Measurements from ENCODE around the gene WARS2. TPM values are rescaled to one million over a fixed set of nuclear protein-coding genes. Genes with fewer than 3 reads are reported as not detected.
A peak's percentile ranks its signal among the peaks of the same experiment; 100 is the strongest.

The WARS2 gene
- total and polyA plus RNA-seq, 2 of the 8 experiments (the other 6 are each of a cell fraction or from before 2014, with no cell fraction given): 4.3 to 12.9 TPM

GRCh38 chr1:119004129-119004527, 136.3 kb downstream of the WARS2 start:
- no peak overlapping the region for H3K4ac ChIP-seq (replicated peaks; ENCODE audit: insufficient read length, low read depth, low read length)
- H3K27me3 ChIP-seq (replicated peaks in 1 of 4; ENCODE audit: control insufficient read depth in 3 of 4, extremely low read depth in 1 of 4, insufficient read depth in 3 of 4, low read length in 3 of 4): peaks cover 91 to 100% (median 97%) of the 10 kb centered on the region in 4 experiments
- no peak overlapping the region for H4K8ac ChIP-seq (ENCODE audit: extremely low read depth, insufficient read depth, low read length)
- no peak overlapping the region for H4K5ac ChIP-seq (ENCODE audit: insufficient read length, low read depth, low read length)
- no peak overlapping the region for H2BK5ac ChIP-seq (ENCODE audit: low read depth, low read length)
- no peak for FAIRE-seq
- H2BK12ac ChIP-seq (ENCODE audit: low read depth, low read length): no peak overlapping the region
- no peak overlapping the region for H3K9ac ChIP-seq (replicated peaks in 1 of 4; ENCODE audit: extremely low read depth in 1 of 4, low read depth in 3 of 4, low read length in 3 of 4)
- TF ChIP-seq ASH2L (IDR thresholded peaks at IDR 0.05; ENCODE audit: low read length) (no peak), RNF2 (IDR thresholded peaks at IDR 0.05; ENCODE audit: borderline replicate concordance, low read depth, low read length, missing control alignments, poor library complexity, severe bottlenecking) (no peak), BRCA1 (IDR thresholded peaks at IDR 0.05; ENCODE audit: low read depth, low read length) (no peak), GTF2F1 (IDR thresholded peaks at IDR 0.05; ENCODE audit: borderline replicate concordance, low read depth, low read length) (no peak), EZH2 (IDR thresholded peaks at IDR 0.05; ENCODE audit: low read depth, low read length, severe bottlenecking) (peak; percentile 17), HDAC2 (IDR thresholded peaks at IDR 0.05; ENCODE audit: borderline replicate concordance in 1 of 2, low read depth in 2 of 2, low read length in 2 of 2) (no peak), TEAD4 (IDR thresholded peaks at IDR 0.05; ENCODE audit: low read depth, low read length) (no peak)
- no peak overlapping the region for H2BK15ac ChIP-seq (ENCODE audit: low read length)
- no peak overlapping the region for H4K91ac ChIP-seq (replicated peaks; ENCODE audit: insufficient read length, low read length)
- peaks cover 2% of the 10 kb centered on the region; the same call in 1 of the 2 replicates for H3K23me2 ChIP-seq (ENCODE audit: low read depth, low read length)
- H3K79me2 ChIP-seq (ENCODE audit: control insufficient read depth in 1 of 2, insufficient read depth in 2 of 2, low read length in 2 of 2): no peaks in the 10 kb centered on the region
- no peak overlapping the region for H2AFZ ChIP-seq (ENCODE audit: low read length)
- ChIA-PET CTCF (ENCODE audit: partially characterized antibody) (interaction anchor here (0.6 to 5.9 kb wide), 8 partner anchors 11 to 781 kb away, joined by 3 to 35 read pairs (median 4); no protein-coding TSS in a partner anchor), POLR2A (ENCODE audit: partially characterized antibody) (interaction anchor here (1.0 to 2.3 kb wide), 2 partner anchors 15 to 19 kb away, joined by 3 to 7 read pairs; no protein-coding TSS in a partner anchor)
- H2BK120ac ChIP-seq (replicated peaks; ENCODE audit: low read depth, low read length): no peak overlapping the region
- H3K79me1 ChIP-seq (ENCODE audit: low read depth, low read length): no peaks in the 10 kb centered on the region
- H3K14ac ChIP-seq (ENCODE audit: insufficient read length): no peak overlapping the region
- H3K9me3 ChIP-seq (ENCODE audit: insufficient read depth in 2 of 2, low read depth in 1 of 2, low read length in 1 of 2): no peaks in the 10 kb centered on the region
- no peak overlapping the region for H3K27ac ChIP-seq (ENCODE audit: low read depth, low read length)
- H3K4me3 ChIP-seq (ENCODE audit: extremely low read depth in 1 of 4, insufficient read depth in 2 of 4, low read depth in 3 of 4, low read length in 4 of 4): no peak overlapping the region
- H3K23ac ChIP-seq (ENCODE audit: insufficient read length): no peak overlapping the region
- peaks cover 0 to 5% (median 0%) of the 10 kb centered on the region in 4 experiments; a peak in 1 of 8 replicates for H3K36me3 ChIP-seq (ENCODE audit: control insufficient read depth in 2 of 4, insufficient read depth in 4 of 4, low read length in 3 of 4)
- no peak overlapping the region for H3K56ac ChIP-seq (replicated peaks; ENCODE audit: insufficient read length, low read depth, low read length)
- no peak overlapping the region for H3K4me2 ChIP-seq (ENCODE audit: insufficient read depth in 1 of 2, low read depth in 2 of 2, low read length in 2 of 2)
- no peak overlapping the region for H3K18ac ChIP-seq (ENCODE audit: extremely low read depth, low read length)
- peaks cover 3 to 20% of the 10 kb centered on the region in 2 experiments for H4K20me1 ChIP-seq (replicated peaks in 1 of 2; ENCODE audit: control insufficient read depth in 1 of 2, insufficient read depth in 2 of 2, low read length in 2 of 2)
- WGBS, 2 experiments (ENCODE audit: extremely low coverage in 1 of 2, insufficient coverage in 1 of 2, insufficient read length in 1 of 2, insufficient replicate concordance in 2 of 2, low coverage in 1 of 2, low lambda C conversion rate in 2 of 2, missing lambda C conversion rate in 1 of 2): 24% methylated on average over 5 of the region's 5 CpGs; no CpG with 5 or more reads in 1 of the 2 experiments
- no peak overlapping the region for H2AK5ac ChIP-seq (ENCODE audit: low read depth, low read length)
- H2BK20ac ChIP-seq (ENCODE audit: low read length): no peak overlapping the region
- H3K4me1 ChIP-seq (replicated peaks in 1 of 4; ENCODE audit: control insufficient read depth in 3 of 4, insufficient read depth in 4 of 4, low read length in 3 of 4): peaks cover 9 to 41% (median 15%) of the 10 kb centered on the region in 4 experiments
- DNase-seq (ENCODE audit: low read depth in 1 of 2, low spot score in 2 of 2): no peak

All from H1 (cell line).